GM12801 (cell line): ENCODE measurements around the gene SYCP2L.

ENCODE experiments used
- CTCF ChIP-seq: IDR thresholded peaks from one replicate; pipeline ENCODE4 v1.5.1; 2011; ENCODE audit warnings: control low read depth; ENCODE audit not compliant: insufficient read length; ENCODE audit errors: extremely low read depth

Gene SYCP2L

GRCh38 chr6:10873374-10873773 lies 13.5 kb upstream of the SYCP2L start:
- TF ChIP-seq CTCF, result no peak

- no peak for TF ChIP-seq CTCF
Measured at GRCh38 chr6:10874207-10874606, 12.6 kb upstream of the SYCP2L start.

- TF ChIP-seq CTCF, result no peak
Measured at GRCh38 chr6:10875026-10875425, 11.8 kb upstream of the SYCP2L start.

GRCh38 chr6:10877012-10877411 lies 9.8 kb upstream of the SYCP2L start:
- TF ChIP-seq CTCF, result no peak

GRCh38 chr6:10877871-10878270 lies 9.0 kb upstream of the SYCP2L start:
- TF ChIP-seq CTCF, result no peak

- TF ChIP-seq CTCF, result no peak
Measured at GRCh38 chr6:10880366-10880765, 6.5 kb upstream of the SYCP2L start.

GRCh38 chr6:10882657-10883171 lies 4.1 kb upstream of the SYCP2L start:
- TF ChIP-seq CTCF, result no peak
